Neuronal stem cell (in vitro differentiated cells): ENCODE results near the gene NPS.

Source experiments
- DNase-seq: peaks from one replicate; pipeline ENCODE4 v3.0.0-alpha.2; 2013; ENCODE audit warnings: low spot score
- H2AFZ ChIP-seq: one replicate; pipeline ENCODE4 v1.6.1; 2013; ENCODE audit warnings: mild to moderate bottlenecking, low read length, inconsistent platforms
- H2AK5ac ChIP-seq: 2 replicates; pipeline ENCODE4 v1.6.1; 2013; ENCODE audit warnings: low read depth, mild to moderate bottlenecking, inconsistent platforms, low read length, moderate library complexity, mixed read lengths
- H2BK120ac ChIP-seq: 2 replicates; pipeline ENCODE4 v1.6.1; 2013; ENCODE audit warnings: low read depth, mild to moderate bottlenecking, inconsistent platforms, low read length, moderate library complexity, mixed read lengths
- H2BK12ac ChIP-seq: one replicate; pipeline ENCODE4 v1.6.1; 2013; ENCODE audit warnings: low read length, inconsistent platforms
- H2BK15ac ChIP-seq: 2 replicates; pipeline ENCODE4 v1.6.1; 2013; ENCODE audit warnings: mild to moderate bottlenecking, low read length, inconsistent platforms, mixed read lengths
- H2BK5ac ChIP-seq: one replicate; pipeline ENCODE4 v1.6.1; 2013; ENCODE audit warnings: inconsistent platforms, mild to moderate bottlenecking, low read length, moderate library complexity
- H3K14ac ChIP-seq: one replicate; pipeline ENCODE4 v1.6.1; 2013; ENCODE audit warnings: low read length, inconsistent platforms
- H3K18ac ChIP-seq: 2 replicates; pipeline ENCODE4 v1.6.1; 2013; ENCODE audit warnings: low read length, inconsistent platforms
- H3K23ac ChIP-seq: 2 replicates; pipeline ENCODE4 v1.6.1; 2013; ENCODE audit warnings: low read depth, mild to moderate bottlenecking, mixed read lengths, low read length, inconsistent platforms; ENCODE audit not compliant: poor library complexity
- H3K27ac ChIP-seq: replicated peaks from 3 replicates; pipeline ENCODE4 v1.5.1; 2013; ENCODE audit warnings: low read length, inconsistent platforms
- H3K27me3 ChIP-seq, 3 experiments: 2 replicates each; pipeline ENCODE4 v1.6.1; 2013; ENCODE audit warnings: low read length in 3 of 3, mild to moderate bottlenecking in 2 of 3, inconsistent platforms in 1 of 3, low read depth in 1 of 3, mixed read lengths in 1 of 3, moderate library complexity in 1 of 3; ENCODE audit not compliant: control insufficient read depth in 3 of 3, insufficient read depth in 3 of 3
- H3K36me3 ChIP-seq, 2 donors: replicated peaks in 1 of 2; 2 replicates each; pipeline ENCODE4 v1.6.1; 2013; ENCODE audit warnings: low read length in 2 of 2; ENCODE audit not compliant: control insufficient read depth in 2 of 2, insufficient read depth in 2 of 2
- H3K4ac ChIP-seq: 2 replicates; pipeline ENCODE4 v1.6.1; 2013; ENCODE audit warnings: inconsistent platforms, mild to moderate bottlenecking, low read length, moderate library complexity
- H3K4me1 ChIP-seq, 2 donors: 1 replicate in 1 of 2; 2 replicates in 1 of 2; pipeline ENCODE4 v1.6.1; 2013; ENCODE audit warnings: low read length in 2 of 2, low read depth in 1 of 2; ENCODE audit not compliant: control insufficient read depth in 2 of 2, insufficient read depth in 1 of 2
- H3K4me2 ChIP-seq: one replicate; pipeline ENCODE4 v1.6.1; 2013; ENCODE audit warnings: mild to moderate bottlenecking, low read length, inconsistent platforms; ENCODE audit not compliant: insufficient read depth, poor library complexity, severe bottlenecking
- H3K4me3 ChIP-seq, 2 donors: 2 replicates each; pipeline ENCODE4 v1.5.1; 2013; ENCODE audit warnings: low read length in 2 of 2, mild to moderate bottlenecking in 2 of 2, inconsistent platforms in 1 of 2, moderate library complexity in 1 of 2
- H3K79me1 ChIP-seq: one replicate; pipeline ENCODE4 v1.6.1; 2013; ENCODE audit warnings: low read depth, mild to moderate bottlenecking, inconsistent platforms, low read length, moderate library complexity
- H3K9ac ChIP-seq: one replicate; pipeline ENCODE4 v1.6.1; 2013; ENCODE audit warnings: mild to moderate bottlenecking, low read depth, low read length, inconsistent platforms; ENCODE audit not compliant: poor library complexity
- H3K9me3 ChIP-seq, 2 donors: replicated peaks in 1 of 2; 2 replicates each; pipeline versions ENCODE3 to v1.6.1; 2013; ENCODE audit warnings: low read length in 2 of 2, mild to moderate bottlenecking in 2 of 2, inconsistent platforms in 1 of 2, low read depth in 1 of 2, mixed read lengths in 1 of 2, moderate library complexity in 1 of 2; ENCODE audit not compliant: control insufficient read depth in 2 of 2, insufficient read depth in 1 of 2
- H4K8ac ChIP-seq: one replicate; pipeline ENCODE4 v1.6.1; 2013; ENCODE audit warnings: low read depth, mild to moderate bottlenecking, inconsistent platforms, low read length, moderate library complexity
- H4K91ac ChIP-seq: one replicate; pipeline ENCODE4 v1.6.1; 2013; ENCODE audit warnings: low read length, low read depth, mild to moderate bottlenecking, inconsistent platforms; ENCODE audit not compliant: poor library complexity
- WGBS, 2 donors: extraction: QIAGEN DNeasy Blood & Tissue Kit; methylation state at CpG; one replicate each; pipeline ENCODE4 v1.1.7; 2013; ENCODE audit warnings: missing lambda C conversion rate in 2 of 2, mixed read lengths in 1 of 2; ENCODE audit not compliant: insufficient read length in 2 of 2, insufficient replicate concordance in 1 of 2; ENCODE audit errors: extremely low coverage in 2 of 2; 5-methylcytosine and 5-hydroxymethylcytosine counted together

NPS gene

GRCh38 chr10:127536972-127537760 lies 11.9 kb upstream of the NPS start:
- no CpG with 5 or more reads among the region's 21 CpGs for WGBS, 2 donors

DNA sequence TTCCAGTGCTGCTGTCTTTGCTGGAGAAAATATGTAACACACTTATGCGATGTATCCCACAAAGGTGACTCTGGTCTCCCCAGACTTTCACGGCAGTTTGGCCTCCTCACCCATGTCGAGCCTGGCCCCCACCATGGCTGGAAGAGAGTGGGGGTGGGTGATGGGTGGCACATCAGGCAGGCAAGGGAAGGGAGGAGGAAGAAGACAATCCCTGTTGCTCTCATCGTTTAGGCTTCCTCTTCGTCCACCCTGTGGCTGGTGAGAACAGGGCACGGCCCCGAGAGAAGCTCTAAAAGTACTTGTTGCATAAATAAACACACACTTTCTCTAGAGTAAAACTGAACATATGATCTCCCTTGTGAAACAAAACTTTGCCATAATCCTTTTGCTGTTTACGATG lies 11.2 kb upstream of the NPS start:
- Histone ChIP-seq H2AK5ac (no peak overlapping the region), H4K91ac (no peak overlapping the region), H3K4me2 (no peak overlapping the region), H3K4me3 (no peak overlapping the region), H2BK5ac (no peak overlapping the region), H3K14ac (no peak overlapping the region), H2BK15ac (no peak overlapping the region), H3K79me1 (no peaks in the 10 kb centered on the region), H3K23ac (no peak overlapping the region), H2AFZ (no peak overlapping the region), H3K9ac (no peak overlapping the region), H3K27me3 (no peaks in the 10 kb centered on the region), H2BK120ac (no peak overlapping the region), H3K4me1 (no peaks in the 10 kb centered on the region), H3K4ac (no peak overlapping the region), H3K36me3 (no peaks in the 10 kb centered on the region), H2BK12ac (no peak overlapping the region), H3K18ac (no peak overlapping the region), H3K27ac (no peak overlapping the region), H3K9me3 (peaks cover 0 to 2% of the 10 kb centered on the region in 2 donors), H4K8ac (no peak overlapping the region)
- no peak for DNase-seq
- WGBS, 2 donors: no CpG with 5 or more reads among the region's 8 CpGs

More at GRCh38 chr10:127536972-127537760, 11.9 kb upstream of the NPS start:
- Histone ChIP-seq H3K4me1 (no peaks in the 10 kb centered on the region), H2AK5ac (peak overlapping the region; percentile 16), H3K14ac (peak overlapping the region; percentile 22), H2BK5ac (no peak overlapping the region), H3K4me3 (no peak overlapping the region), H4K8ac (no peak overlapping the region), H3K79me1 (no peaks in the 10 kb centered on the region), H3K9ac (peak overlapping the region; percentile 60), H4K91ac (no peak overlapping the region), H2AFZ (no peak overlapping the region), H3K4me2 (no peak overlapping the region), H3K4ac (no peak overlapping the region), H2BK15ac (no peak overlapping the region), H3K27me3 (no peaks in the 10 kb centered on the region), H3K9me3 (peaks cover 0 to 2% of the 10 kb centered on the region in 2 donors), H2BK12ac (no peak overlapping the region), H3K18ac (peak overlapping the region; percentile 45), H3K23ac (no peak overlapping the region), H3K27ac (no peak overlapping the region), H2BK120ac (no peak overlapping the region), H3K36me3 (no peaks in the 10 kb centered on the region)
- no peak for DNase-seq

- Histone ChIP-seq H3K9ac (no peak overlapping the region), H3K14ac (no peak overlapping the region), H3K79me1 (no peaks in the 10 kb centered on the region), H3K27me3 (no peaks in the 10 kb centered on the region), H3K27ac (no peak overlapping the region), H3K18ac (no peak overlapping the region), H3K4me3 (no peak overlapping the region), H3K36me3 (no peaks in the 10 kb centered on the region), H2AK5ac (no peak overlapping the region), H3K9me3 (peaks cover 0 to 2% of the 10 kb centered on the region in 2 donors), H3K4ac (no peak overlapping the region), H2BK120ac (no peak overlapping the region), H3K4me2 (no peak overlapping the region), H2AFZ (no peak overlapping the region), H3K23ac (no peak overlapping the region), H4K8ac (no peak overlapping the region), H3K4me1 (no peaks in the 10 kb centered on the region), H4K91ac (no peak overlapping the region), H2BK12ac (no peak overlapping the region), H2BK5ac (no peak overlapping the region), H2BK15ac (no peak overlapping the region)
- DNase-seq: no peak
- no CpG with 5 or more reads among the region's 3 CpGs for WGBS, 2 donors
These were observed 1.1 kb upstream of the NPS start for GRCh38 chr10:127548022-127548421.

GRCh38 chr10:127550861-127551260 lies 1.8 kb downstream of the NPS start:
- Histone ChIP-seq H2BK12ac (no peak overlapping the region), H3K14ac (no peak overlapping the region), H3K18ac (no peak overlapping the region), H3K27me3 (no peaks in the 10 kb centered on the region), H3K27ac (no peak overlapping the region), H3K4ac (no peak overlapping the region), H2BK120ac (no peak overlapping the region), H2AK5ac (no peak overlapping the region), H3K4me2 (no peak overlapping the region), H2BK15ac (no peak overlapping the region), H3K9me3 (no peaks in the 10 kb centered on the region), H3K4me3 (no peak overlapping the region), H3K23ac (no peak overlapping the region), H3K4me1 (no peaks in the 10 kb centered on the region), H3K36me3 (no peaks in the 10 kb centered on the region), H4K8ac (no peak overlapping the region), H3K9ac (no peak overlapping the region), H4K91ac (no peak overlapping the region), H3K79me1 (no peaks in the 10 kb centered on the region), H2BK5ac (no peak overlapping the region), H2AFZ (peak overlapping the region; percentile 30)
- no peak for DNase-seq
- no CpG with 5 or more reads among the region's 5 CpGs for WGBS, 2 donors
